SH-SY5Y (cell line): Measurements from ENCODE around the gene RAB42.

Experiments
- GATA2 ChIP-seq: IDR thresholded peaks from 2 replicates; pipeline ENCODE4 v1.6.1; 2011; ENCODE audit warnings: mild to moderate bottlenecking, low read depth, low read length
- GATA3 ChIP-seq: IDR thresholded peaks from 2 replicates; pipeline ENCODE4 v1.6.1; 2011; ENCODE audit warnings: low read depth, mild to moderate bottlenecking, low read length, moderate library complexity

GRCh38 chr1:28579401-28579800 lies 12.7 kb upstream of the RAB42 start:
- TF ChIP-seq GATA2 (no peak), GATA3 (no peak)
